ENCODE results near the gene HMGN1.

The HMGN1 gene

GRCh38 chr21:39296891-39297290 is 52.0 kb downstream of the HMGN1 start:
- DNase-seq (ENCODE audit: low spot score): no peak
- no peak for TF ChIP-seq CTCF (conservative IDR thresholded peaks at IDR 0.05; ENCODE audit: low read depth)
- ChIA-PET POLR2A (ENCODE audit: low non-redundant PET) (no interaction called here), CTCF (interaction anchor here (0.7 kb wide), 1 partner anchor 79 kb away, joined by 3 read pairs; no protein-coding TSS in a partner anchor)
- no peak overlapping the region for H3K27ac ChIP-seq
